A673 (cell line): ENCODE results near the gene ADK. TPM values are rescaled to one million over a fixed set of nuclear protein-coding genes. Genes with fewer than 3 reads are reported as not detected.

Experiments used
- BruUV-seq: library from RNA; stranded (reverse); fragments of 400-500 nt; replicated peaks from 2 replicates; lab custom pipeline; 2021; lab: Mats Ljungman, UMichigan
- CTCF ChIA-PET: fragments of 300-600 bp; sonication (Branson Sonifier 250); formaldehyde crosslinking; loops from one replicate; lab custom pipeline; 2022; ENCODE audit warnings: antibody characterized with exemption; lab: Charles Lee
- POLR2A ChIA-PET: fragments of 300-600 bp; sonication (Branson Sonifier 250); formaldehyde crosslinking; loops from one replicate; lab custom pipeline; 2022; ENCODE audit warnings: antibody characterized with exemption; ENCODE audit not compliant: low non-redundant PET; lab: Charles Lee
- DNase-seq: peaks from one replicate; pipeline ENCODE4 v3.0.0-alpha.2; 2015; ENCODE audit warnings: low spot score
- H3K27ac ChIP-seq: fragments of 200-600 bp; sonication (generic); 2 replicates; pipeline ENCODE4 v1.5.1; 2016; ENCODE audit warnings: mixed run types, low read depth, mild to moderate bottlenecking, mixed read lengths, antibody characterized with exemption, low read length; ENCODE audit not compliant: poor library complexity, severe bottlenecking
- H3K27me3 ChIP-seq: fragments of 200-600 bp; sonication (generic); replicated peaks from 2 replicates; pipeline ENCODE4 v1.6.1; 2017; ENCODE audit warnings: mixed run types, low read depth, mild to moderate bottlenecking, mixed read lengths, antibody characterized with exemption, low read length; ENCODE audit not compliant: insufficient read depth, poor library complexity
- H3K36me3 ChIP-seq: fragments of 200-600 bp; sonication (generic); 2 replicates; pipeline ENCODE4 v1.6.1; 2016; ENCODE audit warnings: mixed run types, mild to moderate bottlenecking, mixed read lengths, antibody characterized with exemption, low read length; ENCODE audit not compliant: insufficient read depth, poor library complexity, severe bottlenecking
- H3K4me1 ChIP-seq: fragments of 200-600 bp; sonication (generic); 2 replicates; pipeline ENCODE4 v1.6.1; 2017; ENCODE audit warnings: mixed run types, mild to moderate bottlenecking, mixed read lengths, antibody characterized with exemption, low read length; ENCODE audit not compliant: insufficient read depth, poor library complexity, severe bottlenecking
- H3K4me3 ChIP-seq: fragments of 200-600 bp; sonication (generic); 2 replicates; pipeline ENCODE4 v1.5.1; 2016; ENCODE audit warnings: low read depth, mixed run types, mild to moderate bottlenecking, mixed read lengths, low read length; ENCODE audit not compliant: poor library complexity, severe bottlenecking
- H3K9me3 ChIP-seq: fragments of 200-600 bp; sonication (generic); 2 replicates; pipeline ENCODE4 v1.6.1; 2016; ENCODE audit warnings: mixed run types, low read depth, mild to moderate bottlenecking, mixed read lengths, antibody characterized with exemption, low read length; ENCODE audit not compliant: poor library complexity, severe bottlenecking
- EZH2 ChIP-seq: fragments of 200-600 bp; sonication (generic); IDR thresholded peaks from 2 replicates; pipeline ENCODE4 v1.6.1; 2017; ENCODE audit warnings: borderline replicate concordance, low read depth, mild to moderate bottlenecking, mixed read lengths, antibody characterized with exemption, low read length; ENCODE audit not compliant: poor library complexity, severe bottlenecking
- intact Hi-C: fragments of 100-400 bp; cut with micrococcal nuclease; formaldehyde crosslinking; loops from one replicate; pipeline ENCODE4 v1.10.0; 2022; ENCODE audit not compliant: unreplicated experiment
- total RNA-seq: library from RNA; stranded (reverse); gene quantifications from 2 replicates; pipeline ENCODE4 v1.2.3, GENCODE V29; 2021
- TF ChIP-seq, protein P1 (sequence below): fragments of 300-800, 200-600 bp; sonication (generic); conservative IDR thresholded peaks from 2 replicates; pipeline ENCODE4 v1.5.1; 2017; ENCODE audit warnings: low read depth, mild to moderate bottlenecking, antibody characterized with exemption, low read length, moderate library complexity, mixed read lengths

ADK gene
- total RNA-seq, 1 experiment from 2014 or later: 49.0 TPM

DNA sequence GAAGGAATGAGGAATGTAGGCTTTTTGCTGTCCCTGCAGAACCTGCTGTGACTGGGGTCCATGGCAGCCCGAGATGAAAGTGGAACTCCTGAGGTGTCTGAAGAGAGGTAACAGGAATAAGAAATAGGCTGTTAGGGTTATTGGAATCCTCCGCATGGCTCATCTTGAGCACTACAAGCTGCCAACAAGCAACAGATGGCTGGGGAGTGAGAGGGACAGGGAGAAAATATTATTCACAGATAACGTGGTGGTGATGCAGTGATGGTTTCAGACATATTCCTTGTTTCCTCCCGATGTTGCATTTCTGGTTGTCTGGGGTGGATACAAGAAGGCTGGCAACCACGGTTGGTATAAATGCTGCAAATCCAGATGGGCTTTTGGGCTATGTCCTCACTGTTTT is 46.5 kb upstream of the ADK start:
- intact Hi-C loops: no loop called here
- no TSS peak for BruUV-seq
- no peaks in the 10 kb centered on the region for H3K27me3 ChIP-seq
- CTCF ChIA-PET: no interaction called here
- H3K36me3 ChIP-seq: peaks cover 87% of the 10 kb centered on the region
- POLR2A ChIA-PET: interaction anchor here (0.6 kb wide), 1 partner anchor 113 kb away, joined by 4 read pairs; no protein-coding TSS in a partner anchor
- TF ChIP-seq EZH2: no peak
- TF ChIP-seq, protein P1, sequence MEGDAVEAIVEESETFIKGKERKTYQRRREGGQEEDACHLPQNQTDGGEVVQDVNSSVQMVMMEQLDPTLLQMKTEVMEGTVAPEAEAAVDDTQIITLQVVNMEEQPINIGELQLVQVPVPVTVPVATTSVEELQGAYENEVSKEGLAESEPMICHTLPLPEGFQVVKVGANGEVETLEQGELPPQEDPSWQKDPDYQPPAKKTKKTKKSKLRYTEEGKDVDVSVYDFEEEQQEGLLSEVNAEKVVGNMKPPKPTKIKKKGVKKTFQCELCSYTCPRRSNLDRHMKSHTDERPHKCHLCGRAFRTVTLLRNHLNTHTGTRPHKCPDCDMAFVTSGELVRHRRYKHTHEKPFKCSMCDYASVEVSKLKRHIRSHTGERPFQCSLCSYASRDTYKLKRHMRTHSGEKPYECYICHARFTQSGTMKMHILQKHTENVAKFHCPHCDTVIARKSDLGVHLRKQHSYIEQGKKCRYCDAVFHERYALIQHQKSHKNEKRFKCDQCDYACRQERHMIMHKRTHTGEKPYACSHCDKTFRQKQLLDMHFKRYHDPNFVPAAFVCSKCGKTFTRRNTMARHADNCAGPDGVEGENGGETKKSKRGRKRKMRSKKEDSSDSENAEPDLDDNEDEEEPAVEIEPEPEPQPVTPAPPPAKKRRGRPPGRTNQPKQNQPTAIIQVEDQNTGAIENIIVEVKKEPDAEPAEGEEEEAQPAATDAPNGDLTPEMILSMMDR: no peak
- no peak overlapping the region for H3K27ac ChIP-seq
- H3K4me1 ChIP-seq: no peaks in the 10 kb centered on the region
- H3K9me3 ChIP-seq: no peaks in the 10 kb centered on the region
- H3K4me3 ChIP-seq: no peak overlapping the region
- no peak for DNase-seq

DNA sequence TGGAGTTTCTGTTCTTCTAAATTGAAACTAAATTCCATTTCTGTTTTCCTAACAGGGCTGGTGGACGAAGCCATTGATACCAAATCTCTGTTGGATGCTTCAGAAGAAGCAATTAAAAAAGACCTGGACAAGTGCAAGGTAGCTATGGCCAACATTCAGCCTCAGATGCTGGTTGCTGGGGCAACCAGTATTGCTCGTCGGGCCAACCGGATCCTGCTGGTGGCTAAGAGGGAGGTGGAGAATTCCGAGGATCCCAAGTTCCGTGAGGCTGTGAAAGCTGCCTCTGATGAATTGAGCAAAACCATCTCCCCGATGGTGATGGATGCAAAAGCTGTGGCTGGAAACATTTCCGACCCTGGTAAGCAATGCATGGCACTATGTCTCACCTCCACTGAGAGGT is 46.0 kb upstream of the ADK start:
- Histone ChIP-seq H3K27ac (no peak overlapping the region), H3K4me1 (no peaks in the 10 kb centered on the region), H3K36me3 (peaks cover 88% of the 10 kb centered on the region), H3K4me3 (no peak overlapping the region), H3K9me3 (no peaks in the 10 kb centered on the region), H3K27me3 (no peaks in the 10 kb centered on the region)
- intact Hi-C loops: no loop called here
- DNase-seq: no peak
- no TSS peak for BruUV-seq
- POLR2A ChIA-PET: interaction anchor here (0.6 kb wide), 1 partner anchor 113 kb away, joined by 4 read pairs; no protein-coding TSS in a partner anchor
- CTCF ChIA-PET: no interaction called here
- no peak for TF ChIP-seq EZH2
- TF ChIP-seq, protein P1: no peak

DNA sequence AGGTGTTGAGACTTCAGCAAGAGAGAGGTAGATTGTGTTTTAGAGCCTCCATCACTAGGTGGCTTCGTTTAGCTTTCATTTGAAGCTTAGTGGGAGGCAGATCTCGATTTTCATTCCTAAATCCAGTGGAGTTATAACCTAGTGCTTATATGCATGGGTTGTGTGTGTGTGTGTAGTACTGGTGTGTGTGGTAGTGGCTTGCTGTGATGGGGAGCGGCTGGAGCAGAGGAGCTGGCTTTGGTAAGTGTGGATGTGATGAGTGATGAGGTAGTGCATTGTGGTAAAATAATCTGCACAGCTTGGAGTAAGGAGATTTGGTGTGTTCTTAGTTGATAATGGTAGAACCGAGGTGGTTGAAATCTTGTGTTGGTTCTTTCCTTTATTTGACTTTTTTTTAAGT is 43.6 kb upstream of the ADK start:
- ChIA-PET CTCF (no interaction called here), POLR2A (no interaction called here)
- DNase-seq: no peak
- Histone ChIP-seq H3K4me1 (no peaks in the 10 kb centered on the region), H3K36me3 (peaks cover 90% of the 10 kb centered on the region), H3K27ac (no peak overlapping the region), H3K4me3 (no peak overlapping the region), H3K9me3 (no peaks in the 10 kb centered on the region), H3K27me3 (no peaks in the 10 kb centered on the region)
- no TSS peak for BruUV-seq
- intact Hi-C loops: no loop called here
- no peak for TF ChIP-seq EZH2
- TF ChIP-seq, protein P1: no peak
